Measurements from ENCODE around the gene CAPG. TPM values are rescaled to one million over a fixed set of nuclear protein-coding genes. Genes with fewer than 3 reads are reported as not detected.
A peak's percentile ranks its signal among the peaks of the same experiment; 100 is the strongest.

Gene CAPG
- polyA plus RNA-seq, 4 donors: 35.8 to 130 (median 62.4) TPM

DNA sequence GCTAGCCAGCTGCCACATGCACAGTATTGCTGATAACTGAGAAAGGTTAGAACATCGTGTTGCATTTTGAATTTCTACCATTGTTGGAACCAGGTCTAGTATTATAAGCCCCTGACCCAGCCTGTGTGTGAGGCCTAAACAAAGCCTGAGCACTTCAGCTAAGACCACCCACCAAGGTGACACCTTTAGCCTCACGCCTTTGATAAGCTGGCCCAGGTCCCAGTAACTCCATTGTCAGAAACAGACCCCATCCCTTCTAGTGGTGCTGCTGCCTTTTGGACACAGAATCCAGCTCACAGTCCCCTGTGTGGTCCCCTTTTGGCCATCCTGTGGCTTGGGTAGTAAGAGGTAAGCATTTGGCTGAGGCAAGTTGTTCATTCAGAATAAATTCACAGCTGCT is 54.0 kb downstream of the CAPG start:
- WGBS, 3 donors: 95 to 96% (median 96%) methylated on average over 2 of the region's 2 CpGs
- Histone ChIP-seq H3K27ac (ENCODE audit: low read depth in 1 of 3, low read length in 2 of 3) (no peak overlapping the region), H3K9me3 (ENCODE audit: control insufficient read depth in 2 of 2, insufficient read depth in 1 of 2, low read depth in 1 of 2, low read length in 1 of 2) (no peaks in the 10 kb centered on the region), H3K27me3 (ENCODE audit: control insufficient read depth in 3 of 3, insufficient read depth in 3 of 3, low read length in 3 of 3) (no peaks in the 10 kb centered on the region), H3K36me3 (ENCODE audit: control insufficient read depth in 3 of 3, insufficient read depth in 2 of 3, low read depth in 1 of 3, low read length in 3 of 3) (peaks cover 4 to 37% (median 4%) of the 10 kb centered on the region in 3 donors), H3K4me3 (ENCODE audit: low read depth in 1 of 3, low read length in 3 of 3) (no peak overlapping the region), H3K4me1 (ENCODE audit: control insufficient read depth in 3 of 3, insufficient read depth in 2 of 3, low read depth in 1 of 3, low read length in 2 of 3) (peaks cover 2 to 8% (median 4%) of the 10 kb centered on the region in 3 donors)
- no peak for DNase-seq
- no peak for FAIRE-seq

DNA sequence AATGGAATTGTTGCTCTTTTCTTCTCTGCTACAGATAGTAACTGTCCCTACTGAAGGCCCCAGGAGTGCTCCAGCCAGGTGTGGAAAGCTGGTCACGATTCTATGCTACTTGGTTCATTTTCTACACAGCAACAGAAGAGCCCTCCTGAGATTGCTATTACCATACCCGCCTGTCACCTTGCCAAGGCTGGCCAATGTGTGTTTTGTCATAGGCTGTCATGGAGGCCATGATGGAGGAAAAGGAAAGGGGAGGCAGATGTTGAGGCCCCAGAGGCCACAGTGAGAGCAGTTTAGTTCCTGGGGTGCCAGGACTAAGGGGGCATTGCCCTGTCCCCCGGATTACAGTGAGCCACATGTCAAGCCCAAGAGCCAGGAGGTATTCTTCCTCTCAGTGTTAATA is 54.6 kb downstream of the CAPG start:
- H3K9me3 ChIP-seq (ENCODE audit: control insufficient read depth in 2 of 2, insufficient read depth in 1 of 2, low read depth in 1 of 2, low read length in 1 of 2): no peaks in the 10 kb centered on the region
- H3K36me3 ChIP-seq (ENCODE audit: control insufficient read depth in 3 of 3, insufficient read depth in 2 of 3, low read depth in 1 of 3, low read length in 3 of 3): peaks cover 4 to 43% (median 8%) of the 10 kb centered on the region in 3 donors
- FAIRE-seq: no peak
- peaks cover 2 to 8% (median 4%) of the 10 kb centered on the region in 3 donors for H3K4me1 ChIP-seq (ENCODE audit: control insufficient read depth in 3 of 3, insufficient read depth in 2 of 3, low read depth in 1 of 3, low read length in 2 of 3)
- no peak for DNase-seq
- peak overlapping the region in 2 of 3 donors; percentile 29 to 74 for H3K27ac ChIP-seq (ENCODE audit: low read depth in 1 of 3, low read length in 2 of 3)
- H3K4me3 ChIP-seq (ENCODE audit: low read depth in 1 of 3, low read length in 3 of 3): peak overlapping the region; percentile 52 to 99 (median 81)
- no peaks in the 10 kb centered on the region for H3K27me3 ChIP-seq (ENCODE audit: control insufficient read depth in 3 of 3, insufficient read depth in 3 of 3, low read length in 3 of 3)
- WGBS, 3 donors: 67 to 81% (median 68%) methylated on average over 3 of the region's 3 CpGs

DNA sequence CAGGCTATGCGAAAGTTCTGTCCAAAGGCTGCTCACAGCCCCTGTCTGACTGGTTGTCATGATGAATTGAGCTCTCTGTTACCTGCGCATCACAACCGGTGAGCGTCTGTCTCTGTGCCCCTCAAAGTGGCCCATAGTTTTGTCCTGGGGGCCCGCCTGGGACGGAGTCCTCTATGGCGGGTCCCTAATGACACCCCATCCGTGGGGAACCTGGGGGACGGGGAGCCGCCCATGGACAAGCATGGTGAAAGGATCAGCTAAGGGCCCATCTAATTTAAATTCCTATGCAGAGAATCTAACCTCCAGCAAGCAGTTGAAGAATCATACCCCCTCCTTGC is 55.1 kb downstream of the CAPG start:
- Histone ChIP-seq H3K4me1 (ENCODE audit: control insufficient read depth in 3 of 3, insufficient read depth in 2 of 3, low read depth in 1 of 3, low read length in 2 of 3) (peaks cover 2 to 8% (median 4%) of the 10 kb centered on the region in 3 donors), H3K9me3 (ENCODE audit: control insufficient read depth in 2 of 2, insufficient read depth in 1 of 2, low read depth in 1 of 2, low read length in 1 of 2) (no peaks in the 10 kb centered on the region), H3K4me3 (ENCODE audit: low read depth in 1 of 3, low read length in 3 of 3) (peak overlapping the region; percentile 52 to 99 (median 81)), H3K27ac (ENCODE audit: low read depth in 1 of 3, low read length in 2 of 3) (peak overlapping the region in 2 of 3 donors; percentile 74 to 95), H3K27me3 (ENCODE audit: control insufficient read depth in 3 of 3, insufficient read depth in 3 of 3, low read length in 3 of 3) (no peaks in the 10 kb centered on the region), H3K36me3 (ENCODE audit: control insufficient read depth in 3 of 3, insufficient read depth in 2 of 3, low read depth in 1 of 3, low read length in 3 of 3) (peaks cover 4 to 44% (median 9%) of the 10 kb centered on the region in 3 donors)
- DNase-seq: no peak
- FAIRE-seq: no peak
- 6 to 10% (median 7%) methylated on average over 10 of the region's 10 CpGs for WGBS, 3 donors

DNA sequence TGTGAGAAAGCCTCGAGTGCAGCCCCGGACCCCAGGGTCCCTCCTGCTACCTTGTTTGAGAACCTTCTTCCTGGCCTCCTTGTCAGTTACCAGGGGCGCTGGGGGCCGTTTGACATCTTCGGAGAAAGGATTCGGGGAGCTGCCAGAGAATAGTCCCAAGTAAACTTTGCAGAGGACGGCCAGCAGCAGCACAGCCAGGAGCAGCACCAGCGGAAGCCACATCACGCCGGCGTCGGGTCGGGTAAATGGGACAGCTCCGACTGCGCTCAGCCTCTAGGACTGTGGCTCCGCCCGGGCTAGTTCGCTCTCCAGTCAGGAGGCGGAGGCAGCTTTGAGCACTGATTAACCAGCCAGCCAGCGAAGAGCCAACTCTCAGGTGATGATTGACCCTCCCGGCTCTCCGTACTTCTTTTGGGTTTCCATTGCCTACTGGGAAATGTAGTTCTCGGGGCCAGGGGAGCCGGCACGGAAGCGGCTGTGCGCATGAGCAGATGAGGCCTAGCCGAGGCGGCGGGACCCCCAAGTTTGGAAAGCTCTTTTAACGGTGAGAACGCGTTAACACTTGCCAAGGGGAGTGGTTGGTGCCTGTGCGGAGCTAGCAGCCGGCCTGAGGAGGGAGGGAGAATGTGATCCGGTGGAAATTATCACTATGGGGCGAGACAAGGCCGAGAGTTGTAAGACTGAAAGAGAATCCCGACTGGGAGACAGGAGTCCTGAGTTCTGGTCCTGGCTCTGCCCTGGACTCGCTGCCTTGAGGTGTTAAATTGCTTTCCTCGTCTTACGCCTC is 55.7 kb downstream of the CAPG start, which contains the start of the genes ELMOD3 and RETSAT:
ELMOD3 (plus strand) TSS at position 484 of the 787 bp plus-strand sequence. CDS start 2,430 bp downstream, outside the sequence.
RETSAT (minus strand) TSS at position 243 of the 787 bp plus-strand sequence; CDS start at position 222, 21 bp downstream.
- no peak for FAIRE-seq
- no peaks in the 10 kb centered on the region for H3K9me3 ChIP-seq (ENCODE audit: control insufficient read depth in 2 of 2, insufficient read depth in 1 of 2, low read depth in 1 of 2, low read length in 1 of 2)
- peak within 1 kb of the TSS; percentile 94 to 98 (median 97) for H3K27ac ChIP-seq (ENCODE audit: low read depth in 1 of 3, low read length in 2 of 3)

DNA sequence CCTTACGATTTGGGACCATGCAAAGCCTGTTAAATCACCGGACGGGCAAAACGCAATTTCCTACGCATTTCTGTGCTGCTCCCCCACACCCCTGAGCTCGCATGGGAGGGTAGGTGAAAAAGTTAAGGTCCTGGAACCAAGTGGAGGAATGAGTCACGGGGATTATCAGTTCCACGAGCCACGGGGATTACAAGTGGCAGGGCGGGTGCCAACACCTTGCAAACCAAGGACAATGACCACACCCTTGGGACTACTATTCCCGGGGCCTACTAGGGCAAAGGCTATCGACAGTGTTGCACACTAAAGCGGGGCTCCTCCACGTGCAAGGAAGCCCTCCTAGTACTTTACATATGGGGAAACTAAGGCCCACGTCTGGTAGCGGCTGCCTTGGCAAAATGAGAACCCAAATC is 56.3 kb downstream of the CAPG start:
- FAIRE-seq: no peak
- H3K36me3 ChIP-seq (ENCODE audit: control insufficient read depth in 3 of 3, insufficient read depth in 2 of 3, low read depth in 1 of 3, low read length in 3 of 3): peaks cover 13 to 48% (median 18%) of the 10 kb centered on the region in 3 donors

More for the DNA sequence above, 55.7 kb downstream of the CAPG start, which contains the start of the genes ELMOD3 and RETSAT:
- Histone ChIP-seq H3K36me3 (ENCODE audit: control insufficient read depth in 3 of 3, insufficient read depth in 2 of 3, low read depth in 1 of 3, low read length in 3 of 3) (peaks cover 7 to 44% (median 14%) of the 10 kb centered on the region in 3 donors), H3K4me1 (ENCODE audit: control insufficient read depth in 3 of 3, insufficient read depth in 2 of 3, low read depth in 1 of 3, low read length in 2 of 3) (peaks cover 2 to 8% (median 4%) of the 10 kb centered on the region in 3 donors), H3K27me3 (ENCODE audit: control insufficient read depth in 3 of 3, insufficient read depth in 3 of 3, low read length in 3 of 3) (no peaks in the 10 kb centered on the region), H3K4me3 (ENCODE audit: low read depth in 1 of 3, low read length in 3 of 3) (peak within 1 kb of the TSS; percentile 59 to 99 (median 81))
- 0 to 1% (median 0%) methylated on average over 42 of the region's 42 CpGs for WGBS, 3 donors
- DNase-seq: peak; percentile 99 to 100

DNA sequence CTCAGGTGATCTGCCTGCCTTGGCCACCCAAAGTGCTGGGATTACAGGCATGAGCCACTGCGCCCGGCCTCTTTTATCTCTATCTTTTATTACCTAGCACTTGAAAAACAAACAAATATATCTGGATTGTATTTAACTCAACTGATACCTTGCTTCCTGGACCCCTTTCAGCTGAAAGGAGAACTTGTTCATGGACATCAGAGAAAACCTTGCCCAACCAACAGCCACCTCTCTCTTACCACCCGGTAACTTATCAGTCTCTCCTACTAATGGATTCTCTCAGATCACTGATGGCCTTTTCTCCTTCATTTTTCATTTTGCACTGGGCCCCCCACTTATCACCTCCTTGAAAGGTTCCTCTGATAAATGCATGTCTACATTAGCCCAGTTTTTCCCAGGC is 62.6 kb downstream of the CAPG start:
- whole genome bisulfite sequencing, 3 donors: 7 to 67% (median 46%) methylated on average over 3 of the region's 3 CpGs
- DNase-seq (peak; percentile 27 to 60), FAIRE-seq (no peak)
- no peaks in the 10 kb centered on the region for H3K9me3 ChIP-seq (ENCODE audit: control insufficient read depth in 2 of 2, insufficient read depth in 1 of 2, low read depth in 1 of 2, low read length in 1 of 2)
- H3K27me3 ChIP-seq (ENCODE audit: control insufficient read depth in 3 of 3, insufficient read depth in 3 of 3, low read length in 3 of 3): no peaks in the 10 kb centered on the region
- H3K27ac ChIP-seq (ENCODE audit: low read depth in 1 of 3, low read length in 2 of 3): no peak overlapping the region
- H3K4me3 ChIP-seq (ENCODE audit: low read depth in 1 of 3, low read length in 3 of 3): no peak overlapping the region
- peaks cover 24 to 79% (median 36%) of the 10 kb centered on the region in 3 donors for H3K36me3 ChIP-seq (ENCODE audit: control insufficient read depth in 3 of 3, insufficient read depth in 2 of 3, low read depth in 1 of 3, low read length in 3 of 3)
- peaks cover 0 to 5% (median 2%) of the 10 kb centered on the region in 3 donors for H3K4me1 ChIP-seq (ENCODE audit: control insufficient read depth in 3 of 3, insufficient read depth in 2 of 3, low read depth in 1 of 3, low read length in 2 of 3)

More for the DNA sequence above, 56.3 kb downstream of the CAPG start:
- Histone ChIP-seq H3K9me3 (ENCODE audit: control insufficient read depth in 2 of 2, insufficient read depth in 1 of 2, low read depth in 1 of 2, low read length in 1 of 2) (no peaks in the 10 kb centered on the region), H3K27ac (ENCODE audit: low read depth in 1 of 3, low read length in 2 of 3) (peak overlapping the region; percentile 94 to 98 (median 97)), H3K4me3 (ENCODE audit: low read depth in 1 of 3, low read length in 3 of 3) (peak overlapping the region; percentile 59 to 99 (median 81)), H3K27me3 (ENCODE audit: control insufficient read depth in 3 of 3, insufficient read depth in 3 of 3, low read length in 3 of 3) (no peaks in the 10 kb centered on the region), H3K4me1 (ENCODE audit: control insufficient read depth in 3 of 3, insufficient read depth in 2 of 3, low read depth in 1 of 3, low read length in 2 of 3) (peaks cover 2 to 8% (median 4%) of the 10 kb centered on the region in 3 donors)
- 0 to 18% (median 5%) methylated on average over 16 of the region's 16 CpGs for WGBS, 3 donors
- peak; percentile 80 to 96 for DNase-seq

Other genes with a start within 250 kb of the CAPG start
- 100 to 1,000 TPM in 1 of 4 donors, 10 to 100 TPM in 3; 18.6 to 160 (median 43.2) TPM for gene TGOLN2, start 82.4 kb downstream of the CAPG start, polyA plus RNA-seq
- gene RETSAT, start 55.8 kb downstream of the CAPG start, polyA plus RNA-seq: 100 to 1,000 TPM in 2 of 4 donors, 10 to 100 TPM in 2; 66.9 to 147 (median 120) TPM
- 10 to 100 TPM; 16.1 to 36.9 (median 22.5) TPM for gene ELMOD3, start 55.6 kb downstream of the CAPG start, polyA plus RNA-seq
- 100 to 1,000 TPM in 1 of 4 donors, 10 to 100 TPM in 2, 1 to 10 TPM in 1; 2.8 to 122 (median 23.8) TPM for gene SH2D6, start 8.3 kb upstream of the CAPG start, polyA plus RNA-seq
- 100 to 1,000 TPM in 1 of 4 donors, 10 to 100 TPM in 3; 81.2 to 273 (median 96.6) TPM for gene MAT2A, start 128.8 kb upstream of the CAPG start, polyA plus RNA-seq
- gene GGCX, start 151.1 kb upstream of the CAPG start, polyA plus RNA-seq: 10 to 100 TPM in 2 of 4 donors, 1 to 10 TPM in 2; 9.2 to 24.8 (median 16.5) TPM
- gene VAMP8, start 167.2 kb upstream of the CAPG start, polyA plus RNA-seq: 1,000 to 10,000 TPM in 1 of 4 donors, 100 to 1,000 TPM in 3; 183 to 1,108 (median 619) TPM
- gene VAMP5, start 174.1 kb upstream of the CAPG start, polyA plus RNA-seq: 100 to 1,000 TPM in 1 of 4 donors, 10 to 100 TPM in 3; 12.8 to 110 (median 86.4) TPM
- 100 to 1,000 TPM; 131 to 234 (median 180) TPM for gene RNF181, start 185.4 kb upstream of the CAPG start, polyA plus RNA-seq
- gene TMEM150A, start 192.3 kb upstream of the CAPG start, polyA plus RNA-seq: 10 to 100 TPM; 12.5 to 40.0 (median 31.0) TPM
- 10 to 100 TPM; 16.2 to 44.8 (median 25.3) TPM for gene C2orf68, start 201.7 kb upstream of the CAPG start, polyA plus RNA-seq
- gene USP39, start 205.8 kb upstream of the CAPG start, polyA plus RNA-seq: 10 to 100 TPM; 24.6 to 41.3 (median 36.2) TPM